Stimulated activated CD4-positive, alpha-beta T cell treated with anti-CD3 and anti-CD28 coated beads, Interleukin-2, amount 100 ng/mL, for 24 hours (primary cell): ENCODE data around the gene MRGPRG.

Experiments
- DNase-seq, 2 donors: peaks; one replicate each; pipeline ENCODE4 v3.0.0-alpha.2; 2020

Gene MRGPRG

GRCh38 chr11:3225826-3226750 lies 7.5 kb upstream of the MRGPRG start:
- no peak for DNase-seq

GRCh38 chr11:3225159-3225758 lies 6.6 kb upstream of the MRGPRG start:
- DNase-seq = no peak

- DNase-seq = peak in 1 of 2 donors; percentile 13
Measured at GRCh38 chr11:3224401-3225057, 5.9 kb upstream of the MRGPRG start.

- no peak for DNase-seq
Measured at GRCh38 chr11:3223932-3224381, 5.3 kb upstream of the MRGPRG start.

GRCh38 chr11:3222941-3223915 lies 4.6 kb upstream of the MRGPRG start:
- DNase-seq = peak in 1 of 2 donors; percentile 15

- DNase-seq = no peak
Measured at GRCh38 chr11:3222003-3222855, 3.6 kb upstream of the MRGPRG start.

GRCh38 chr11:3221408-3222002 lies 2.9 kb upstream of the MRGPRG start:
- DNase-seq = peak in 1 of 2 donors; percentile 3

- no peak for DNase-seq
Measured at GRCh38 chr11:3220521-3221407, 2.2 kb upstream of the MRGPRG start.

GRCh38 chr11:3220101-3220500 lies 1.5 kb upstream of the MRGPRG start:
- no peak for DNase-seq

GRCh38 chr11:3219281-3219892 lies 774 bp upstream of the MRGPRG start:
- DNase-seq = no peak

GRCh38 chr11:3217818-3218482 lies 663 bp downstream of the MRGPRG start:
- no peak for DNase-seq

- DNase-seq = no peak
Measured at GRCh38 chr11:3216027-3216525, 2.5 kb downstream of the MRGPRG start.

GRCh38 chr11:3215346-3216026 lies 3.1 kb downstream of the MRGPRG start:
- DNase-seq = no peak

- DNase-seq = no peak
Measured at GRCh38 chr11:3214420-3214699, 4.3 kb downstream of the MRGPRG start.

- DNase-seq = no peak
Measured at GRCh38 chr11:3213659-3214419, 4.8 kb downstream of the MRGPRG start.

GRCh38 chr11:3208272-3208671 lies 10.3 kb downstream of the MRGPRG start:
- DNase-seq = no peak

- no peak for DNase-seq
Measured at GRCh38 chr11:3207526-3208189, 11.0 kb downstream of the MRGPRG start.
